GM23338 (cell line): ENCODE results near the gene TSPAN5. TPM values are rescaled to one million over a fixed set of nuclear protein-coding genes. Genes with fewer than 3 reads are reported as not detected.

Experiments
- ATAC-seq: fragments of 200-7000 bp; cut with Tn5 transposase; 3 replicates; pipeline ENCODE4 v1.9.1; 2020
- DNase-seq: peaks from one replicate; pipeline ENCODE4 v3.0.0-alpha.2; 2015; ENCODE audit warnings: low spot score
- H2AFZ ChIP-seq: fragments of 200-600 bp; sonication (generic); 2 replicates; pipeline ENCODE4 v1.8.0; 2016; ENCODE audit warnings: antibody characterized with exemption, mild to moderate bottlenecking, moderate library complexity
- H3F3A ChIP-seq: fragments of 200-600 bp; sonication (generic); replicated peaks from 2 replicates; pipeline ENCODE4 v1.8.0; 2017; ENCODE audit warnings: antibody characterized with exemption, mixed run types, low read depth
- H3K27ac ChIP-seq: fragments of 200-600 bp; sonication (generic); 2 replicates; pipeline ENCODE4 v1.6.1; 2016; ENCODE audit warnings: low read depth
- H3K27me3 ChIP-seq: fragments of 200-600 bp; sonication (generic); 2 replicates; pipeline ENCODE4 v1.8.0; 2016; ENCODE audit warnings: mild to moderate bottlenecking, mixed run types, moderate library complexity; ENCODE audit not compliant: insufficient read depth
- H3K36me3 ChIP-seq: fragments of 200-600 bp; sonication (generic); 2 replicates; pipeline ENCODE4 v1.8.0; 2016; ENCODE audit warnings: mild to moderate bottlenecking; ENCODE audit not compliant: insufficient read depth
- H3K4me1 ChIP-seq: fragments of 200-600 bp; sonication (generic); 2 replicates; pipeline ENCODE4 v1.8.0; 2016; ENCODE audit warnings: mild to moderate bottlenecking, moderate library complexity; ENCODE audit not compliant: insufficient read depth
- H3K4me2 ChIP-seq: fragments of 200-600 bp; sonication (generic); 2 replicates; pipeline ENCODE4 v1.7.1; 2017; ENCODE audit warnings: mixed run types
- H3K4me3 ChIP-seq: fragments of 200-600 bp; sonication (generic); 2 replicates; pipeline ENCODE4 v1.6.1; 2016; ENCODE audit warnings: mixed run types
- H3K79me2 ChIP-seq: fragments of 200-600 bp; sonication (generic); replicated peaks from 2 replicates; pipeline ENCODE4 v1.8.0; 2017; ENCODE audit warnings: mild to moderate bottlenecking; ENCODE audit not compliant: insufficient read depth
- H3K9me2 ChIP-seq: fragments of 200-600 bp; sonication (generic); 2 replicates; pipeline ENCODE4 v1.8.0; 2017; ENCODE audit not compliant: insufficient read depth
- H4K20me1 ChIP-seq: fragments of 200-600 bp; sonication (generic); replicated peaks from 2 replicates; pipeline ENCODE4 v1.8.0; 2017; ENCODE audit warnings: mild to moderate bottlenecking; ENCODE audit not compliant: insufficient read depth
- H3K27ac Mint-ChIP-seq: 2 replicates; pipeline ENCODE4 v1.8.0; 2020; ENCODE audit warnings: inconsistent platforms, mild to moderate bottlenecking, moderate library complexity, mixed read lengths
- H3K27me3 Mint-ChIP-seq: 3 replicates; pipeline ENCODE4 v1.8.0; 2022; ENCODE audit warnings: low read depth, mild to moderate bottlenecking, moderate library complexity, mixed read lengths, inconsistent platforms; ENCODE audit not compliant: insufficient read depth, poor library complexity
- H3K36me3 Mint-ChIP-seq: 3 replicates; pipeline ENCODE4 v1.8.0; 2021; ENCODE audit warnings: low read depth, mild to moderate bottlenecking, inconsistent platforms, moderate library complexity, mixed read lengths
- H3K4me1 Mint-ChIP-seq: 3 replicates; pipeline ENCODE4 v1.8.0; 2020; ENCODE audit warnings: mild to moderate bottlenecking, inconsistent platforms, mixed read lengths
- H3K4me3 Mint-ChIP-seq: 3 replicates; pipeline ENCODE4 v1.8.0; 2021; ENCODE audit warnings: moderate library complexity, mild to moderate bottlenecking, inconsistent platforms, mixed read lengths
- H3K9me3 Mint-ChIP-seq: 3 replicates; pipeline ENCODE4 v1.8.0; 2020; ENCODE audit warnings: moderate library complexity, mild to moderate bottlenecking, inconsistent platforms, mixed read lengths
- CREB1 ChIP-seq: fragments of 250-450 bp; sonication (Bioruptor Pico); IDR thresholded peaks from 2 replicates; pipeline ENCODE4 v1.5.0; 2020; ENCODE audit warnings: low read depth, mild to moderate bottlenecking, moderate library complexity
- CTCF ChIP-seq, 2 experiments: fragments of 200-600 bp in 1 of 2; sonication (generic) in 1 of 2; conservative IDR thresholded peaks; 2 replicates each; pipeline versions ENCODE4 v1.5.1 to v1.6.1; 2016 to 2017; ENCODE audit warnings: antibody characterized with exemption in 2 of 2, low read depth in 2 of 2, mild to moderate bottlenecking in 2 of 2, moderate library complexity in 1 of 2
- ETS1 ChIP-seq: IDR thresholded peaks from 2 replicates; pipeline ENCODE4 v1.6.1; 2016; ENCODE audit warnings: antibody characterized with exemption
- EZH2 ChIP-seq: fragments of 200-600 bp; sonication (generic); IDR thresholded peaks from one replicate; pipeline ENCODE4 v1.8.0; 2017; ENCODE audit warnings: antibody characterized with exemption, mild to moderate bottlenecking, low read depth; ENCODE audit not compliant: unreplicated experiment
- EZH2phosphoT487 ChIP-seq: fragments of 200-600 bp; sonication (generic); IDR thresholded peaks from one replicate; pipeline ENCODE4 v1.8.1; 2018; ENCODE audit warnings: antibody characterized with exemption; ENCODE audit not compliant: unreplicated experiment
- JUNB ChIP-seq: IDR thresholded peaks from one replicate; pipeline ENCODE4 v1.6.1; 2016; ENCODE audit warnings: antibody characterized with exemption; ENCODE audit not compliant: unreplicated experiment
- NANOG ChIP-seq: IDR thresholded peaks from 2 replicates; pipeline ENCODE4 v1.6.1; 2016; ENCODE audit warnings: antibody characterized with exemption, borderline replicate concordance
- POLR2AphosphoS5 ChIP-seq: IDR thresholded peaks from 2 replicates; pipeline ENCODE4 v1.6.1; 2016; ENCODE audit warnings: antibody characterized with exemption, low read depth
- REST ChIP-seq: IDR thresholded peaks from one replicate; pipeline ENCODE4 v1.6.1; 2018; ENCODE audit warnings: antibody characterized with exemption; ENCODE audit not compliant: unreplicated experiment
- STAT1 ChIP-seq: IDR thresholded peaks from one replicate; pipeline ENCODE4 v1.6.1; 2016; ENCODE audit warnings: antibody characterized with exemption; ENCODE audit not compliant: unreplicated experiment
- ZNF114 ChIP-seq: fragments of 250-450 bp; sonication (Bioruptor Pico); IDR thresholded peaks from 2 replicates; pipeline ENCODE4 v1.5.0; 2020; ENCODE audit warnings: mild to moderate bottlenecking, moderate library complexity
- ZNF331 ChIP-seq: fragments of 250-450 bp; sonication (Bioruptor Pico); IDR thresholded peaks from 2 replicates; pipeline ENCODE4 v1.5.0; 2020; ENCODE audit warnings: low read depth, mild to moderate bottlenecking, moderate library complexity
- ZNF462 ChIP-seq: fragments of 250-450 bp; sonication (Bioruptor Pico); IDR thresholded peaks from 2 replicates; pipeline ENCODE4 v1.5.0; 2020; ENCODE audit warnings: mild to moderate bottlenecking, moderate library complexity
- polyA plus RNA-seq: library from polyadenylated mRNA; unstranded; fragments of >200 nt; fragmentation: Nextera tagmentation; extraction: Ambion mirVana; gene quantifications from 2 replicates; pipeline ENCODE4 v1.2.1, GENCODE V29; 2016
- total RNA-seq: library from RNA; depleted of rRNA; stranded (reverse); fragments of >200 nt; shearing (Covaris generic); gene quantifications from 2 replicates; pipeline ENCODE4 v1.2.3, GENCODE V29; 2014

The TSPAN5 gene
- total and polyA plus RNA-seq, 2 experiments from 2014 or later: 18.6 to 21.5 TPM

- Mint-ChIP-seq H3K9me3 (peaks cover 28% of the 10 kb centered on the region), H3K27ac (no peak overlapping the region), H3K4me3 (no peak overlapping the region), H3K36me3 (peaks cover 33% of the 10 kb centered on the region), H3K4me1 (peaks cover 62% of the 10 kb centered on the region), H3K27me3 (peaks cover 11% of the 10 kb centered on the region)
- no peaks in the 10 kb centered on the region for H4K20me1 ChIP-seq
- H3K9me2 ChIP-seq: no peaks in the 10 kb centered on the region
- peaks cover 50% of the 10 kb centered on the region for H3K4me1 ChIP-seq
- H3K36me3 ChIP-seq: peaks cover 17% of the 10 kb centered on the region
- no peak for ATAC-seq
- TF ChIP-seq STAT1 (no peak), ZNF462 (no peak), EZH2phosphoT487 (no peak), ZNF114 (CRISPR knock-in tag) (no peak), CTCF (conservative IDR thresholded peaks at IDR 0.05; ENCODE audit: low read depth in 2 of 2) (no peak), JUNB (no peak), POLR2AphosphoS5 (no peak), REST (no peak), EZH2 (no peak), CREB1 (CRISPR knock-in tag) (no peak), ETS1 (no peak), NANOG (no peak), ZNF331 (CRISPR knock-in tag) (no peak)
- no peak overlapping the region for H3K27ac ChIP-seq
- peak overlapping the region; percentile 41; the same call in 1 of the 2 replicates for H3K4me2 ChIP-seq
- no peaks in the 10 kb centered on the region for H3F3A ChIP-seq
- DNase-seq: no peak
- H3K27me3 ChIP-seq: no peaks in the 10 kb centered on the region
- H3K4me3 ChIP-seq: no peak overlapping the region
- peaks cover 42% of the 10 kb centered on the region for H3K79me2 ChIP-seq
- H2AFZ ChIP-seq: no peak overlapping the region
Observed at GRCh38 chr4:98603683-98604521, 54.5 kb downstream of the TSPAN5 start.
